Stimulated activated CD8-positive, alpha-beta memory T cell treated with anti-CD3 and anti-CD28 coated beads, Interleukin-12 subunit alpha, Interleukin-12 subunit beta, amount 100 ng/mL, for 1 hour (primary cell): ENCODE data around the gene CIDEC.
"Not testable (repeated sequence)": the region's sequence is repeated elsewhere in the genome, so short reads cannot be mapped to it uniquely, and the experiment has no call there.

Source experiments
- DNase-seq: peaks from one replicate; pipeline ENCODE4 v3.0.0-alpha.2; 2020; ENCODE audit warnings: low read depth

CIDEC gene

GRCh38 chr3:9875448-9875847 lies 4.6 kb downstream of the CIDEC start:
- DNase-seq: no peak

- DNase-seq: not testable (repeated sequence)
Observed at GRCh38 chr3:9872067-9872466, 8.0 kb downstream of the CIDEC start.

GRCh38 chr3:9870978-9871377 lies 9.1 kb downstream of the CIDEC start:
- no peak for DNase-seq

GRCh38 chr3:9869955-9870354 lies 10.1 kb downstream of the CIDEC start:
- DNase-seq: no peak

DNA sequence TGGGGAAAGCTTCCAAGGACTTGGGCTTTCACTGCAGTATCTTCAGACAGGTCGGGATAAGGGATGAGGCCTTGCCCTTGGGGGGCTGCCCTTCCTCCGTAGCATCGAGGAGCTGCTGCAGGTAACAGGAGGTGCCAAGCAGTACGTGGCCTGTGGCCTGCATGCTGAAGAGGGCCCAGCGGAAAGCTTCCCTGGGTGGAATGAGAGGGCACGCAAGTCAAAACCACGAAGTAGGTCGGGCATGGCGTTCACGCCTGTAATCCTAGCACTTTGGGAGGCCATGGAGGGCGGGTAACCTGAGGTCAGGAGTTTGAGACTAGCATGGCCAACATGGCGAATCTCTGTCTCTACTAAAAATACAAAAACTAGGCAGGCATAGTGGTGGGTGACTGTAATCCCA lies 12.9 kb downstream of the CIDEC start:
- DNase-seq: no peak

GRCh38 chr3:9866639-9867038 lies 13.4 kb downstream of the CIDEC start:
- DNase-seq: no peak

DNA sequence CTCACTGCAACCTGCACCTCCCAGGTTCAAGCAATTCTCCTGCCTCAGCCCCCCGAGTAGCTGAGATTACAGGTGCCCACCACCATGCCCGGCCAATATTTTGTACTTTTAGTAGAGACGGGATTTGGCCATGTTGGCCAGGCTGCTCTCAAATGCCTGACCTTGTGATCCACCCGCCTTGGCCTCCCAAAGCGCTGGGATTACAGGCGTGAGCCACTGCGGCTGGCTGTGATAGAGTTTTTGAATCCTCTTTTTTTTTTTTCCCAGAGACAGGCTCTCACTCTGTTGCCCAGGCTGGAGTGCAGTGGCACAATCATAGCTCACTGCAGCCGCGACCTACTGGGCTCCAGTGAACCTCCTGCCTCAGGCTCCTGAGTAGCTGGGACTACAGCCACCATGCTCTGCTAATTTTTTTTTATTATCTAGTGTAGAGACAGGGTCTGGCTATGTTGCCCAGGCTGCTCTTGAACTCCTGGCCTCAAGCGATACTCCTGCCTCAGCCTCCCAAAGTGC lies 14.9 kb downstream of the CIDEC start:
- not testable (repeated sequence) for DNase-seq

- DNase-seq: no peak
Observed at GRCh38 chr3:9864200-9864927, 15.7 kb downstream of the CIDEC start.

- no peak for DNase-seq
Observed at GRCh38 chr3:9863058-9863772, 16.8 kb downstream of the CIDEC start.

DNA sequence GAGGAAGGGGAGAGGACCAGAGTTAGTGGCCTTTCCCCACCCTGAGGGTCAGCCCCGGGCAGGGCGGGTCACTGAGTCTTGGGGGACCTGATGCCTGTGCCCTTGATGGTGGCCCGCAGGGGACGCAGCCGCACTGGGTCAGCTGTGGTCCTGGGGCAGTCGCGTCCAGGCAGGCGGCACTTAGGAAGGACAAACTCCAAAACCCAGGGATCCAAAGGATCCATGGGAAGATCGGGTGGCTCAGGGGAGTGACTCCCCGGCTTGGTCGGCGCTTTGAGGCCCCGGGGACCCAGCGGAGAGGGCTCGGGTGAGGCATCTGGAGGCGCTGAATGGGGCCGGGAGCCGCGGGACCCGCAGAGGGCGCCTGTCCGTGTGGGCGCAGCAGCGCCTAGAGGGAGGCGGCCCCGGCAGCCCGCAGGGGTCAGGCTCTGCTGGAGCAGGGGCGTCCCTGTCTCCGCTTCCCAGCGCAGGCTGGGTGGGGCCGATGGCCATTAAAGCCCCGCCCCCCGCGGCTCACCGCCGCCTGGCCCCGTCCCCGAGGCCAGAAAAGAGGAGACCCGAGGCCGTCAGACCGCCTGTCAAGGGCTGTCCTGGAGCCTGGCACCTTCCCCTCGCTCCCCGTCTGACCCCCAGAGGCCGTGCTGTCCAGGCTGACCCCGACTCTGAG lies 17.5 kb downstream of the CIDEC start:
- DNase-seq: no peak

DNA sequence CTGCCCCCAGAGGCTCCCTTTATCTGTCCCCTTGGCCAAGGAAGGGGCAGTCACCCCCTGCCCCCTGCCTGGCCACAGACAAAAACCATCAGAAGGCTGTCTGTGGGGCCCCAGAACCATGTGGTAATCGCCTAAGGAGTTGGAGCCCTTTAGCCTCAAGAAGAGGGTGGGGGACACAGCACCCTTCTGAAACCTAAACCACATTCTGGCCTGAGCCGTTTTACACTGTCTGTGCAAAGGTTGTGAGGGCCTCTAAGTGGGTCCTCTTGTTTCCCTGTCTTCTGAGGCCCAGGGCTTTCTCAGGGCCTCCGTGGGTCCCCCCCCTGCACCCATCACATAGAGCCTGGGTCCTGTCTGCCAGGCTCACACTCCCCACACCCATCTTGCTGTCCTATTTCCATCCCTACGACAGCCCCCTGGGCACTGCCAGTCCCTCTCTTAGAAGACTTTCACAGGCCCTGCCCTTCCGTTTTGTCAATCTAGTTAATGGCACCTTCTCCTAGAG lies 18.4 kb downstream of the CIDEC start:
- no peak for DNase-seq

DNA sequence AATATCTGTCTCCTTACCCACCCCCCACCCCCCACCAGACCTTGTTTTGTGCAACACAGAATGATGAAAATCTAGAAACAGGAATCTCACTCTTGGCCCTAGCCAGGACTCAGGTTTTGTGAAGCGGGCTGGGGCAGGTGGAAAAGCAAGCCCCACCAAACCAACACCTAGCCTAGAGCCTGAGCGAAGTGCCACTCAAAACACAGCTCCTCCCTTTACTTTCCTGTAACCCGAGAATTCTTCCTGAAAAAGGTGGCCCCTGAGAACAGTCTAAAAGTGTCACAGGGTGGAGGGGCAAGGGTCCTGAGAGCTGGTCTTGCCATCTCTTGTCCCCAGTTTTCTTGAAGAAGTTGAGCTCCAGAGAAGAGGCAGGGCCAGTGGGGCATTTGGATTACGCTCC lies 18.9 kb downstream of the CIDEC start:
- DNase-seq: no peak

DNA sequence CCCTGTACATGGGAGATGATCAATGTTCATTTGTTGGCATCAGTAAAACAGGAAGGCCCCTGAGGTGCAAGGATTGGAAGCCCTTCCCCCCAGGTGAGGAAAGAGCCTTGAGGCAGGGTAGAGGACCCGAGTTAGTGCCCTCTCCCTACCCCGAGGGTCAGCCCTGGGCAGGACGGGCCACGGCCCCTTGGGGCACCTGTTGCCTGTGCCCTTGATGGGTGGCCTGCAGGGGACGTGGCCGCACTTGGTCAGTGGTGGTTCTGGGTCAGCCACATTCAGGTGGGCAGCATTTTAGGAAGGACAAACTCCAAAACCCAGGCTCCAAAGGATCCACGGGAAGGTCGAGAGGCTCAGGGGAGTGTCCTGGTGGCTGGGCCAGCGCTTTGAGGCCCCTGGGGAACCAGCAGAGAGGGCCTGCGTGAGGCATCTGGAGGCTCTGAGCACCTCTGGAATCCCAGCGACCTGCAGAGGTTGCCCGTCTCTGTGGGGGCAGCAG lies 20.5 kb downstream of the CIDEC start:
- no peak for DNase-seq

DNA sequence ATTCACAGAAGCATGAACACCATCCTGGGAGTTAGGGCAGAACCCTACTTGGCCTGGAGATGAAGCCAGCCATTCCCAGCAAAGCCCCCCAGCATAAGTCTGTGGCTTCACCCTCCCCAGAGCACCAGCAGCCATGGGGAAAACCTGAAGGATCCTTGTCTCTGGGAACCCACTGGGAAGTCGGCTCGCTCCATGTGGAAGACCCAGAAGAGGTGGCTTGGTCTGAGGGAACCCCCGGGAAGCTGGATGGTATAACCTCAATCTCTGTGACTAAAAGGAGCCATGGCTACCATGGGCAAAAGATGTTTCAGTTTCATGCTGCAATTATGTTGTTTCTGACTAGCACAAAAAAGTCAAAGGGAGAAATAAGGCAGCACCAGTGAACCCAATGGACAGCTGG lies 24.5 kb downstream of the CIDEC start:
- no peak for DNase-seq

DNA sequence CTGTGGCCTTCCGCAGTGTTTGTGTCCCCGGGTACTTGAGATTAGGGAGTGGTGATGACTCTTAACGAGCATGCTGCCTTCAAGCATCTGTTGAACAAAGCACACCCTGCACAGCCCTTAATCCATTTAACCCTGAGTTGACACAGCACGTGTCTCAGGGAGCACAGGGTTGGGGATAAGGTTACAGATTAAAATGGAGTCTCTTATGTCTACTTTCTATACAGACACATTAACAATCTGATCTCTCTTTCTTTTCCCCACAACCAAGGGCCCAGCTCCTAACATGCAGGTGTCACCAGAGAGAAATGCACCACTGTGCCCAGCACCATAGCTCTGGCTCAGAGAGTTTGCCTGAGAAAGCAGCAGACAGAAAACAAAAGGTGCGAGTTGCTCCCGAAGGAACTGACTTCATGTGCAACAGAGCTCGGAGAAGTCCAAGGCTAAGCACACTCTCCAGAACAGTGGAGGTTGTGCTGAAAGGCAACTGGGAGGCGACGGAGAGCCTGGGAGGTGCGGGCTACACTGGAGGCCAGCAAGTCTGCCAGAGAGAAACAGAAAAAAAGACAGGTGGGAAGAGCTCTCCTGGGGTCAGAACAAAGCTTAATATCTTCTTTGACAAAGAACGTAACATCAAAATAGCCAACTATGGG lies 25.6 kb downstream of the CIDEC start:
- not testable (repeated sequence) for DNase-seq

DNA sequence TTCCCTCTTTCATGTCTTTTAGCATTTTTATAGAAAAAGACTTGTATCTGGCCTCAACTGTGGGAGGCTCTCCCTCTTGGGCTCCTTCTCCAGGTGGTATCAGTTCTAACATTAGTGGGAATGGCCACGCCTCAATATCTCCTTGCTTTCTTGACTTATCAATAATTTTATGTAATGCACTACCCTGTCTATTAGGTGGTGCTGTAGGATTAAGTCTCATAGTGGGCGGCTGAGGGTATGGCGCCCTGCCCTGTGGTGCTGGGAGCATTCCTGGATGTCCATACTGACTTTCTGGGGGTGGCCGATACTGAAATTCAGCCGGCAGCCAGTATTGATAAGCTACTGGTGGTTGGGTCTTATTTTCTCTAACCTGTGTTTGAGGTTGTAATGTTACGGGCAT lies 27.5 kb downstream of the CIDEC start:
- DNase-seq: no peak

- DNase-seq: not testable (repeated sequence)
Observed at GRCh38 chr3:9851926-9852325, 28.1 kb downstream of the CIDEC start.

GRCh38 chr3:9851383-9851782 lies 28.7 kb downstream of the CIDEC start:
- not testable (repeated sequence) for DNase-seq

GRCh38 chr3:9848860-9849259 lies 31.2 kb downstream of the CIDEC start:
- DNase-seq: not testable (repeated sequence)

GRCh38 chr3:9847870-9848269 lies 32.2 kb downstream of the CIDEC start:
- DNase-seq: not testable (repeated sequence)

GRCh38 chr3:9846931-9847488 lies 33.0 kb downstream of the CIDEC start:
- no peak for DNase-seq

- DNase-seq: no peak
Observed at GRCh38 chr3:9846231-9846630, 33.8 kb downstream of the CIDEC start.
